Measurements from ENCODE around the gene DGCR2.
"Not testable (repeated sequence)": the region's sequence is repeated elsewhere in the genome, so short reads cannot be mapped to it uniquely, and the experiment has no call there.

Gene DGCR2

DNA sequence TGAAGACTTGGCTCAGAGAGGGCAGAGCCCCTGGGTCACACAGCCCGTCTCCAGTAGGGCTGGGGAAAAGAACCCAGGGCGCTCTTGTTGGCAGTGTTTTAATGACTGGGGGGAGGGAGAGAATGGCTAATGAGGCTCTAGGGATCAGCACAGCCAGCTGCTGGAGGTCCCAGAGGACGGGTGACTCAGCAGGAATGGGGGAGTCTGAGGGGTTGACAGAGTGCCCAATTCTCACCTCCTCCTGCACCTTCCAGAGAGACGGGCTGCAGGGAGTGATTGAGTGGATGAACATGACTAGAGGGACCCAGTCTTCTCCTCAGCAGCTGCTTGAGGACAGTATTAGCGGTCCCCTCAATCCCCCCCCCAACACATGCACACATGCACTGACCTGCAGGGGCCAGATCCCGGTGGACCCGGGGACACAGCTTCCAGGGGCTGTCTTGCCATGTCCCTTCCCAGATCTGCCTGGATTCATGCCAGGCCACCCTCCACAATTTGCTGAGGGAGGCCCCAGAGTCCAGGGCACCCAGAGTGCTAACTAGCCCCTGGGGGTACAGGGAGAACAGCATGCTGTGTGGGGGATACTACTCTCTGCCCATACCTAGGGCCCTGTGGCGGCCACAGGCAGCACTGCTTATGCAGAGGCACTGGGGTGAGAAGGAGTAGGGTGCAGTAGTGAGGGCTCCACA lies 94.7 kb downstream of the DGCR2 start:
- not testable (repeated sequence) for DNase-seq

DNA sequence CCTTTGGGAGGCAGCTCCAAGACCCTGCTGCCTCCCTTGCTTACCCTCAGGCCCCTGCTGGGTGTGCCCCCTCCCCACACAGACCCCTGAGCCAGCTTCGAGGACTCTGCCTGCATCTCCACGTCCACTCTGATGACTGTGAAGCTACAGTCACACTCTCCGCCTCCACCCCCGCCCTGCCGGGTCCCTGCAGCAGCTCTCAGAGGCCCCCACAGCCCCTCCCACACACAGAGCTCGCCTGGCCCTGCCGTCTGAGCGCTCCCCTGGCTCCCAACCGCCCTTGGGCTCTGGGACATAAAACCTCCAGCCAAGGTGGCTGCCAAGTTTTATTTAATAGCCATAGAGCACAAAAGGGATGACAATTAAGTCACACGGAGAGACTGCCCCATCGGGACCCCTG lies 96.1 kb downstream of the DGCR2 start:
- not testable (repeated sequence) for DNase-seq

DNA sequence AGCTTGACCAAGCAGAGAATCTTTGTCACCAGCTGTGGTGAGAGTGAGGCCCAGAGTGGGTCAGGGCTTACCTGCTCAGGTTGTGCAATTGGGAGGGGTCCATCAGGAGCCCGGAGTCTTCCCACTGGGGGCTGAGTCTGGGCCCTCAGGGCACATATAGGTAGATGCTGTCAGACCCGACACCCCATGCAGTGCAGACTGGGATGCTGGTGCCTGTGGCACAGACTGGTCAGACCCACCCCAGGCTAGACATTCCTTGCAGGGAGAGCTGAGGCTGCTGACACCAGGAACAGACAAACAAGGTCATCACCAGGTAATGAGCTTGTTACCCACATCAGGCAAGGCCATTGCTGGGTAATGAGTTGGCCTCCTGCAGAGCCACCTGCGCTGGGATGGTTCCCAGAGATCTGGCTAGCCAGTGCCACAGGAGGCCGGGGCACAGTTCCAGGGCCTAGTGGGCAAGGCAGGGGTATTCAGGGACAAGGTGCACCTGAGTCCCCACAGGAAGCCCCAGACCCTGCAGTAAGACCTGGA lies 97.2 kb downstream of the DGCR2 start:
- DNase-seq: not testable (repeated sequence)

DNA sequence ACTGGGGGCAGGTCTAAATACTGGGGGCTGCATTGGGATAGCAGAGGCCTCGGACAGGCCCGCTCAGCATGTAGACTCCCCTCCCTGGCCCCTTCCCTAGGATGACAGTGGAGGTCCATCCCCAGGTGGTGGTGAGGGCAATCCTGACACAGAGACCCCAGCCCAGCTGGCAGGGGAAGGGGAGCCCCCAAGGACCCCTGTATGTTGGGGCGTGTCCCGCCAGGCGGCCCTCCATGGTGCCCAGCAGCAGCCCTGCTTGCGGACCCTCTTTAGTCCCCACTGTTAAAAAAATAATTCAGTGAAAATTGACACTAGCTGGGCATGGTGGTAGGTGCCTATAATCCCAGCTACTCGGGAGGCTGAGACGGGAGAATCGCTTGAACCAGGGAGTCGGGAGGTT lies 98.3 kb downstream of the DGCR2 start:
- DNase-seq: not testable (repeated sequence)

DNA sequence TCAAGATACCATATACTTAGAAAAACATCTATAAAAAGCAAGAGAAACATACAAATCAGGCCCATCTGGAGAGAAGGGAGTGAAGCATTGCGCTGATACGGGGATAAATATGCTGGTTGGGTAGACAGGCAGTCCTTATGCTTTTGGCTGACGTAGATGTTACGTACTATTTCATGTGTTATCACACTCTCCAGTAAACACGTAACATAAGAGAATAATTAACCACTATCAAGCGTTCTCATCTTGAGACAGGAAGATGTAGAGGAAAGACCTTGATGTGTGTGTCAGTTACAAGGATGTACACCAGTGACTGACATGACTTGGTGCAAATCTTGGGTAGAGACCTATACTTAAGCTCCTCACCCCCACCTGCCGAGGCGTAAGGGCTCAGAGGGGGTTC lies 99.5 kb downstream of the DGCR2 start:
- DNase-seq: no peak

DNA sequence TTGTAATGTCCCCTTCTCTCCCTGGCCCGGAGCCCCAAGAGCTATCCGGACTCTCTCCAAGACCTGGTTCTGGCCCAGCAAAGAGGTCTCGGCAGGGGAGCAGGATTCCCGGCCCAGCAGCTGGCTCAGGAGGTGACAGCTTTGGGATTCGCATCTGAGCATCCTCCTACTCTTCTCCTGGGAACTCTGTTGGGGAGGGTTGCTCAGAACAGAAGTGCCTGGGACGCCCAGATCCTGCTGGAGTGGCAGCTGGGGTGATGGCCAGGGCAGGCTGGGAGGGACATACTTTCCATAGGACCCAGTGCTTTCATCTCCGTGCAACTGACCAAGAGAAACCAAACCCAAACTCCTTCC lies 102.6 kb downstream of the DGCR2 start:
- DNase-seq: no peak

DNA sequence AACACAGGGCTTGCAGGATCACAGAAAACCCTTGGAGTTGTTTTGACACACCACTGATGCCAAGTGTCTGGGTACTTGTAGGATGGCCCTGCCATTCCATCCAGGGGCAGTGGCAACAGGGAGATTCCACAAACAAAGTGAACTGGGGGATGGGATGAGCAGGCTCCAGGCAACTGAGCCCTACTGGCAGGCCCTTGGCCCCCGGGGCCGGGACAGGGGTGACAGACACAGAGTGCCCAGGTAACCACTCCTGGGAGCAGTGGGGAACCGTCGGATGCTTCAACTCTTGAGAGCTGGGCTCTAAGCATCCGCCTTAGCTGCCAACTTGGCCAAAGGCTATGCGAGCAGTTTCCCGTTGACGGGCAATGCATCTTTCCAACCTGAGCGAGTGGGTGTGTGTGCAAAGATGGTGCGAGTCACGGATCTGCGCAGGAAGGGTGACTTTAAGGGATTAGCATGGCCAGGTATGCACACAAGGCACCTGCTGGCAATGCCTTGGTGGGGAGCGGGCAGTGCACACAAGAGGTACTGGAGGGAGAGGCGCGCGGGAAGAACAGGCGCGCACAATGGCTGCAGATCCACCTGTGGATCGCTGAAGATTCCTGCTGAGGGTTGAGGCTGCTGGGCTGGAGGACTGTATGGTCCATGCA lies 103.1 kb downstream of the DGCR2 start:
- DNase-seq: no peak

DNA sequence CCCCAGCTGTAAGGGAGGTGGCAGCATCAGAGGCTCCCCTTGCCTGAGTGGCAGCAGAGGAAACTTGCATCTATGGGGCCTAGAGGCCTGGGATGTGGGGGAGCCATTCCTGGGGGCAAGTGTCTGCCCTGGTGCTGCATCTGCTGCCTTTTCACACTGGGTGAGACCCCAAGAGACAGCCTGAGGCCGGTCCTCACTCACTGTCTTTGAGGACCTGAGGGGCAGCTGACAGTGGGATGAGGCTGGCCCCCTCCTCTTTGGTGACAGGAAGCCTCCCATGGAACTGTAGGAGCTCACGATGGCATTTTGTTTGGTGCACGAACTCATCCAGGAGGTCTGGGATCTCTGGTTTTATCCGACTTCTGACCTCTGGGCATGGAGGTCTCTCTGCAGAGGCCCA lies 104.0 kb downstream of the DGCR2 start:
- no peak for DNase-seq

DNA sequence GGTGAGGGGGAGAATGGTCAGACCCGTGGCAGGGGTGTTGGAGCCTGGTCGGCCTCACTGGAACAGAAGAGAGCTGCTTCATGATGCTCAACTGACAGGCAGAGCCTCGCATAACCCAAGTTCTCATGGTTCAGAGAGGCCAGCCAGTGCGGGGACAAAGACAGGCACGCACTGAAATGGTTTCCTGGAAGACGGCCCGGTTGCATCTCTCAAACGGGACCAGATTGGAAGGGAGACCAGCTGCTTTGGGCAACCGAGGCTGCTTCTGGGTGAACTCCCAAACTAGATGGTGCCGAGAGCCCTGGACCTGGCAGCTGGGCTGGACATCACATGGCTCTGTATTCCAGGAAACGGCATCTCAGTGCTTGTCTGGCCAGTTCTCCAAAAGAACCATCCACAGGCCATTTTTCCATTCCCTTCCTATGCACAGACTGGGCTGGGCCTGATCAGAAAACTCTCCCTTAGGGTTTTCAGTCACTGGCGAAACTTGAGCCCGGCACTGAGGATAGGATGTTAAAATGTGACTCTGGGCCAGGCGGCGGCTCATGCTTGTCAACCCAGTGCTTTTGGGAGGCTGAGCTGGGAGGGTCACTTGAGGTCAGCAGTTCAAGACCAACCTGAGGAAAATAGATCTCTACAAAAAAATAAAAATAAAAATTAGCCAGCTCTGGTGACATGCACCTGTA lies 106.0 kb downstream of the DGCR2 start:
- DNase-seq: no peak

DNA sequence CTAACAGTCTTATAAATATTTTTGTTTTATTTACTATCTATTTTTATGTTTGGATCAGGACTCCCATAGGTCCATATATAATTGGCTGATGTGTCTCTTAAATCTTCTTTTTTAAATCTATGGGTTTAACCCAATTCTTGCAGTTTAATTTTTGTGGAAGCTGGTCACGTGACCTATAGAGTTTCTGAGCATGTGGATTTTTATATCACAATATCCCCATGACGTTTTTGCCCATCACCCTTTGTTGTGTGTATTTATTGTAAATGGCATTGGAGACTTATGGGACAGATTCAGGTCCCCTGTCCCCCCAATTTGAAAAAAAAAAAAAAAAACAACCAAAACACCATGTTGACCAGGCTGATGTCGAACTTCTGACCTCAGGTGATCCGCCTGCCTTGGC lies 107.3 kb downstream of the DGCR2 start:
- DNase-seq: no peak

DNA sequence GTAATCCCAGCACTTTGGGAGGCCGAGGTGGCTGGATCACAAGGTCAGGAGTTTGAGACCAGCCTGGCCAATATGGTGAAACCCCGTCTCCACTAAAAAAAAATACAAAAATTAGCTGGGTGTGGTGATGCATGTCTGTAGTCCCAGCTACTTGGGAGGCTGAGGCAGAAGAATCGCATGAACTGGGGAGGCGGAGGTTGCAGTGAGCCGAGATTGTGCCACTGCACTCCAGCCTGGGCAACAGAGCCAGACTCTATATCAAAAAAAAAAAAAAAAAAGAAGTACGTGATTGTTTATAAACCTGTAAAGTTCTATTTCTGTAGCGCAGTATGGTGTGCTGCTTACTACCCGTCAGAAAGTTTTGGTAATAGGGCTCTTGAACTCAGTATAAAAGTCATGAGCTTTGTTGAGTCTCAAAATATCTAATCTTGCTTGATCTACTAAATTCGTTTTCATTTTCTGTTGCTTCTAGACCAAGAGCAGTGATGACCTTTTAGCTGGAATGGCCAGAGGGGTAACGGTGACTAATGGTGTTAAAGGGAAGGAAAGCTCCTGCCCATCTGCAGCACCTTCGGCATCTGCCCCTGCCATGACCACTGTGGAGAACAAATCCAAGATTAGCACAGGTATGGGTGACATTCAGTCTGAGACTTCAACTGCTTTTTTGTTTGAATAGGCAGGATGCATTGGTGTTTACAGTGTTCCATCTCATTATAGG lies 108.2 kb downstream of the DGCR2 start:
- not testable (repeated sequence) for DNase-seq

DNA sequence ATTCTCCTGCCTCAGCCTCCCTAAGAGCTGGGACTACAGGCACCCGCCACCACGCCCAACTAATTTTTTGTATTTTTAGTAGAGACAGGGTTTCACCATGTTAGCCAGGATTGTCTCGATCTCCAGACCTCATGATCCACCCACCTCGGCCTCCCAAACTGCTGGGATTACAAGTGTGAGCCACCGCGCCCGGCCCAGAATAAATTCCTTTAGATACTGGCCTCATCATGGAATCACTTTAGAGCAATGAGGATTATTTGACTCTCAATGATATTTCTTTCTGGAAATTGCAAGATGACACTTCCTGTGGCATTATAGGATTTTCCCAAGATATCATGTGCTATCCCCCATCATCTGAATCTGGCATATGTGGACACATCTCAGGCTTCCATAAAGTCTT lies 108.8 kb downstream of the DGCR2 start:
- DNase-seq: not testable (repeated sequence)

DNA sequence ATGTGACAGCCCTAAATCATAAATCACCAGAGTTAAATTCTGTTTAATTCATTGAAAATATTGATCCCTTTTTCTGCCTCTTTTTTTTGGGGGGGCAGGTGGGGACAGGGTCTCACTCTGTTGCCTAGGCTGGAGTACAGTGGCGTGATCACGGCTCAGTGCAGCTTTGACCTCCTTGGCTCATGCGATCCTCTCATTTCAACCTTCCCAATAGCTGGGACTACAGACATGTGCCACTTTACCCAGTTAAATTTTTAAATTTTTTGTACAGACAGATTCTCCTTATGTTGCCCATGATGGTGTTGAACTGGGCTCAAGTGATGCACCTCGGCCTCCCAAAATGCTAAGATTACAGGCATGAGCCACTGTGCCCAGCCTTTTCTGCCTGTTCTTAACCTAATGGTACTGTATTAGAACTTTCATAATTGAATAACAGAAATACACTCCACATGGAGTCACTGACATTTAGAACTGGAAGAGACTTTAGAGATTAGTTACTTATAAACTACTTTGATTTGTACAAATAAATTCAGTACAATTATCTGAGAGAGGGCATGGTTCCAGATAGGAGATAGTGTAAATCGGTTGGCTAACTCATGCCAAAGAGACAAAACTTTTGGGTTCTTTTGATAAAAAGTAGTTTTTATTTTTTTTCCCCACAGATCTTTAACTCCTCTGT lies 109.8 kb downstream of the DGCR2 start:
- DNase-seq: no peak

DNA sequence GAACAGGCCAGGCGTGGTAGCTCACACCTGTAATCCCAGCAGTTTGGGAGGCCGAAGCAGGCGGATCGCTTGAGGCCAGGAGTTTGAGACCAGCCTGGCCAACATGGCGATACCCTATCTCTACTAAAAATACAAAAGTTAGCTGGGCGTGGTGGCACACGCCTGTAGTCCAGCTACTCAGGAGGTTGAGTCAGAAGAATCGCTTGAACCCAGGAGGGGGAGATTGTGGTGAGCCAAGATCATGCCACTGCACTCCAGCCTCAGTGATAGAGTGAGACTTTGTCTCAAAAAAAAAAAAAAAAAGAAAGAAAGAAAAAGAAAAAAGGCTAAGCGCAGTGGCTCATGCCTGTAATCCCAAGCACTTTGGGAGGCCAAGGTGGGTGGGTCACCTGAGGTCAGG lies 110.6 kb downstream of the DGCR2 start:
- DNase-seq: not testable (repeated sequence)

DNA sequence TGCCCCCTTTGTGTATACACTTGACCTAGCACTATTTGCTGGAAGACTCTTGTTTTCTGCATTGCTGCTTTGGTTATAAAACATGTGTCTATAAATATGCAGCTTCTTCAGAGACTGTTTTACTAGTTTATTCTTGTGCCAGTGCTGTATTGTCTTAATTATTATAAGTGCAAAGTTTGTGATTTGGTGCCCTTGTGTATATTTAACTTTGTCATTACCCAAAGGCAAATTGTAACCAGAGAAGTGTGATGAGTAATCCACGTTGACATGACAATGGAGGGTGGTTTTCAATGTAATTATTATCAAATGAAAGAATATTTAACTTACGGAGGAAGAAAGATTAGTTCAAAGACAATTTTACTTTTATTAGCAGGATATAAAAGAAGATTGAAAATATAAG lies 111.1 kb downstream of the DGCR2 start:
- DNase-seq: no peak

DNA sequence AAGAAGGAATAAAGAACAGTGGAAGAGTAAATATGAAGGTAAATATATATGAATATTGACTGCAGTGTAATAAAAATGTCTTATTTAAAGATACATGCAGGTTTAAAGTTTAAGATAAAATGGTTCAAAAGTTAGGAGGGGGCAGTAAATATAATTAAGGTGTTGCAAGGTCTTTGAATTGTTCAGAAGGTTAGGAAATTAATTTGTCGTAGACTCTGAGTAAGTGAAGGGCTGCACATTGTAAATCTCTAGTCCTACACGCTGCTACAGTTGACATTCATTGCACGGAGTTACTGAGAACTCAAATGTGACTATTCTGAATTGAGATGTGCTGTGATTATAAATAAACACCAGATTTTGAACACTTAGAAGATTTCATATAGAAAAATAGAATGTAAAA lies 116.3 kb downstream of the DGCR2 start:
- no peak for DNase-seq

DNA sequence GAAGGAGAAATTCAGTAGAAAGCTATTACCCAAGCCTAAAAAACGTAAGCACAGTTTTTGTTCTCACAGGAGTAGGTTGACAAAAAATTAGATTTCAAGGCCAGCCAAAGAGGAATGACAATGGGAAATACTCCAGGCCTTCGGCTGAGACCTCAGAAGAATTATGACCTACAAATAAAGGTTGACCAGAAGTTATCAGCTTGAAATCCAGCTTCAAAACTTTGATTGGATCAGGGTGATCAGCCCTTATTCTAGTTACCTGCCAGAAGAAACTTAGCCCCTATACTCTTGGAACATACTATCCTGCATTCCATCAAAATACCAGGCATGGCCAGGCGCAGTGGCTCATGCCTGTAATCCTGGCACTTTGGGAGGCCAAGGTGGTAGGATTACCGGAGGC lies 117.7 kb downstream of the DGCR2 start:
- no peak for DNase-seq

DNA sequence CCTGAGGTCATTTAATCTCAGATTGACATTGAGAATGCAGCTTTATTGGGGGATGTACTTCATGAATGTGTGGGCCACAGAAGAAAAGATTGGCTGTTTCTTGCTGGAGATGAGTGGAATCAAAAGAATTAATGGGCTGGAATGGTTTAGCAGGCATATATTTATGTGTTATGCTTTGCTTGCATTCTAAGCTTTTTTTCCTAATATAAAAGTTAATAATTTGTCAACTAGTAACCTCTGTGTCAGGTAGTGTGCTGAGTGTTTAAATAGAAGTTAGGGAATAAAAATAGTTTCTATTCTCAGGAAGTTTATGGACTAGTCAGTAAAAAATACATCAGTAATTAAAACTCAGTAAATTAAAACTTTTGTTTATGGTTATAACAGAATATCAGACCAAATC lies 118.7 kb downstream of the DGCR2 start:
- DNase-seq: no peak

DNA sequence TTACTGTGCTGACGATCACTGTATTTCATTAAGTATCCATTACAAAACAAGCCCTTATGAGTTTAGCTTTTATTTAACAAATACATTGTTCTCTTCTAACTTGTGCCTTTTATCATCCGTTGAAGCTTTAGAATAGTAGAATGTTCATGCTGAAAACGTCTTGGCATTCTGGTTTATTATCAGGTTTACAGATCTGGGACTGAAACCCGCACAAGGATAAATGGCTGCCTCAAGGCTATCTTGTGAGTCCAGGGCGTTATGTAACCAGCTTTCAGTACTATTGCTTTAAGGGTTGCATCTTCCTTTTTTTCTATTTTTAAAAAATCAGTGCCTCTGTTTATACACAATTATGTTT lies 119.6 kb downstream of the DGCR2 start:
- DNase-seq: no peak

DNA sequence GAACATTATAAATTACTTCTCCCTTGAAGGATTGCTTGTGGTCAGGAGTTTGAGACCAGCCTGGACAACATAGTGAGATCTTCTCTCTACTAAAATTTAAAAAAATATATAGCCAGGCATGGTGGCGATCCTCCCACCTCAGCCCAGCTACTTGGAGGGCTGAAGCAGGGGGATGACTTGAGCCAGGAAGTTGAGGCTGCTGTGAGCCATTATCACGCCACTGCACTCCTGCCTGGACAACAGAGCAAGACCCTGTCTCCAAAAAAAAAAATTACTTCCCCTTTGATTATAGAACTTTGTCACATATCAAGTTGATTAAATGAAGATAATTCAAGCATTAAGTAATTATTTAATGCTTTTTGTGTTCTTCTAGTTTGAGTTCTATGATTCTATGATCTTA lies 121.0 kb downstream of the DGCR2 start:
- DNase-seq: no peak

DNA sequence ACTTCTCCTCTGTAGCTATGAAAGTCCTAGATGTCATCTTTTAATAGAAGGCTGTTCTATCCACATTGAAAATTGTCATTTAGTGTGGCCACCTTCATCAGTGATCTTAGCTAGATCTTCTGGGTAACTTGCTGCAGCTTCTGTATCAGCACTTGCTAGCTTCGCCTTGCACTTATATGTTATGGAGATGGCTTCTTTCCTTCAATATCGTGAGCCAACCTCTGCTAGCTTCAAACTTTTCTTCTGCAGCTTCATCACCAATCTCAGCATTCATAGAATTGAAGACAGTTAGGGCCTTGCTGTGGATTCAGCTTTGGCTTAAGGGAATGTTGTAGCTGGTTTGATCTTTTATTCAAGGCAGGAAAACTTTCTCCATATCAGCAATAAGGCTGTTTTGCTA lies 122.1 kb downstream of the DGCR2 start:
- not testable (repeated sequence) for DNase-seq

DNA sequence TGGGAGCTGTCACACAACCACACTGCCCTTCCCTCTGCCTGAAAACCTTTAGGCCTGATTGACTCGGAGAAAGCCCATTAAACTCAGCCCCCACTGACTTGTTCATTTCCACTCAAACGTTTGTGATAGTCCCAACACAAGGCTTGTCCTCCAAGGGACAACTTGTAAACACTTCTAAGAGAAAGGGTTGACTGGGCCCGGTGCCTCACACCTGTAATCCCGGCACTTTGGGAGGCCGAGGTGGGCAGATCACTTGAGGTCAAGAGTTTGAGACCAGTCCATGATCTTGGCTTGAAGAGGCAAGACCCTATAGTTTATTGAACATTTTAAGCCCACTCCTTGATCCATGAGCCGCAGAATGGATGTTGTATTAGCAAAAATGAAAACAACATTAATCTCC lies 122.8 kb downstream of the DGCR2 start:
- no peak for DNase-seq

DNA sequence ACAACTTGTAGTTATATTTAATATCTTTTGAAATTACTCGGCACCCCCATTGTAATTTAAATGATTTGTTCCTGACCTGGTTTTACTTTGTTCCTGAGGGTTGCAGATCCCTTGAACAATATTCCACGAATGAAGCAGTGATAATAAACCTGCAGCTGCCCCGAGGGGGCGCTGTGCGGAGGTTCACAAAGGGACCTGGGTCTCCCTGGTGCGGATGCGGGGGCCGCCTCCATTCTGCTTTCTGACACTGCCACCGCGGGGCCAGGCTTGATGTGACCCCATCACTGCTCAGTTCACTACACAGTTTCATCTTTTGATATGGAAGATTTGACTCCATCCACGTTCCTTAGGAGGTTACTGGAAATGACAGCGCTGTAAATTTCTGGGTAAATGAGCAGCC lies 123.2 kb downstream of the DGCR2 start:
- DNase-seq: no peak
